Neural cell (in vitro differentiated cells): ENCODE results near the gene HAO2. TPM values are rescaled to one million over a fixed set of nuclear protein-coding genes. Genes with fewer than 3 reads are reported as not detected.

ENCODE experiments used
- H2AFZ ChIP-seq: fragments of 200-600, 300-800 bp; sonication (generic), shearing (Covaris generic); 2 replicates; pipeline ENCODE4 v1.6.0; 2014; ENCODE audit warnings: low read depth, mild to moderate bottlenecking, antibody characterized with exemption, low read length, moderate library complexity
- H3F3A ChIP-seq: fragments of 200-600 bp; shearing (Covaris generic); 2 replicates; pipeline ENCODE4 v1.6.1; 2016; ENCODE audit warnings: mild to moderate bottlenecking, moderate library complexity, mixed read lengths, antibody characterized with exemption, low read length; ENCODE audit not compliant: insufficient read depth, poor library complexity, severe bottlenecking
- H3K27ac ChIP-seq: fragments of 200-600, 300-800 bp; sonication (generic), shearing (Covaris generic); 2 replicates; pipeline ENCODE4 v1.5.1; 2014; ENCODE audit warnings: mild to moderate bottlenecking, low read length, moderate library complexity
- H3K27me3 ChIP-seq: fragments of 300-800, 200-600 bp; sonication (generic), shearing (Covaris generic); 2 replicates; pipeline ENCODE4 v1.6.0; 2014; ENCODE audit warnings: mild to moderate bottlenecking, low read depth, low read length, moderate library complexity; ENCODE audit not compliant: insufficient read depth
- H3K36me3 ChIP-seq: fragments of 300-800, 200-600 bp; sonication (generic), shearing (Covaris generic); 2 replicates; pipeline ENCODE4 v1.5.1; 2014; ENCODE audit warnings: mild to moderate bottlenecking, antibody characterized with exemption, low read length, moderate library complexity; ENCODE audit not compliant: insufficient read depth
- H3K4me2 ChIP-seq: fragments of 300-800, 200-600 bp; sonication (generic), shearing (Covaris generic); 2 replicates; pipeline ENCODE4 v1.6.0; 2014; ENCODE audit warnings: mild to moderate bottlenecking, low read length
- H3K4me3 ChIP-seq: fragments of 300-800, 200-600 bp; sonication (generic), shearing (Covaris generic); 2 replicates; pipeline ENCODE4 v1.5.1; 2014; ENCODE audit warnings: mild to moderate bottlenecking, low read length, moderate library complexity
- H3K79me2 ChIP-seq: fragments of 200-600 bp; shearing (Covaris generic); replicated peaks from 2 replicates; pipeline ENCODE4 v1.6.0; 2014; ENCODE audit warnings: mild to moderate bottlenecking, low read length, moderate library complexity; ENCODE audit not compliant: insufficient read depth
- H3K9ac ChIP-seq: fragments of 300-800, 200-600 bp; sonication (generic), shearing (Covaris generic); 2 replicates; pipeline ENCODE4 v1.6.1; 2016; ENCODE audit warnings: mild to moderate bottlenecking, low read length, mixed read lengths
- H3K9me2 ChIP-seq: fragments of 200-600 bp; shearing (Covaris generic); 2 replicates; pipeline ENCODE4 v1.6.1; 2016; ENCODE audit warnings: mild to moderate bottlenecking, low read length, mixed read lengths; ENCODE audit not compliant: insufficient read depth
- H3K9me3 ChIP-seq: fragments of 200-600, 300-800 bp; sonication (generic), shearing (Covaris generic); 2 replicates; pipeline ENCODE4 v1.6.1; 2016; ENCODE audit warnings: mild to moderate bottlenecking, mixed run types, low read length, moderate library complexity, mixed read lengths
- H4K20me1 ChIP-seq: fragments of 200-600 bp; shearing (Covaris generic); 2 replicates; pipeline ENCODE4 v1.6.1; 2016; ENCODE audit warnings: mild to moderate bottlenecking, mixed run types; ENCODE audit not compliant: insufficient read depth
- EP300 ChIP-seq: fragments of 450-650 bp; conservative IDR thresholded peaks from 2 replicates; pipeline ENCODE4 v1.6.1; 2014; ENCODE audit warnings: antibody characterized with exemption, mild to moderate bottlenecking, moderate library complexity; ENCODE audit not compliant: poor library complexity, severe bottlenecking
- EZH2 ChIP-seq: fragments of 200-600, 300-800 bp; shearing (Covaris generic), sonication (generic); IDR thresholded peaks from 2 replicates; pipeline ENCODE4 v1.6.1; 2014; ENCODE audit warnings: antibody characterized with exemption, low read length, borderline replicate concordance, mild to moderate bottlenecking; ENCODE audit not compliant: insufficient read depth, poor library complexity, severe bottlenecking
- MXI1 ChIP-seq: fragments of 450-650 bp; conservative IDR thresholded peaks from 2 replicates; pipeline ENCODE4 v1.6.1; 2014; ENCODE audit warnings: antibody characterized with exemption, mild to moderate bottlenecking; ENCODE audit not compliant: poor library complexity, severe bottlenecking
- POLR2AphosphoS5 ChIP-seq: IDR thresholded peaks from 2 replicates; pipeline ENCODE4 v1.6.1; 2012
- RAD21 ChIP-seq: fragments of 450-650 bp; conservative IDR thresholded peaks from 2 replicates; pipeline ENCODE4 v1.6.1; 2014; ENCODE audit warnings: antibody characterized with exemption, mild to moderate bottlenecking, moderate library complexity
- REST ChIP-seq: IDR thresholded peaks from 2 replicates; pipeline ENCODE4 v1.6.1; 2012; ENCODE audit warnings: borderline replicate concordance
- SMC3 ChIP-seq: fragments of 450-650 bp; conservative IDR thresholded peaks from 2 replicates; pipeline ENCODE4 v1.6.1; 2014; ENCODE audit warnings: antibody characterized with exemption, mild to moderate bottlenecking, moderate library complexity; ENCODE audit not compliant: poor library complexity
- TAF1 ChIP-seq: IDR thresholded peaks from 2 replicates; pipeline ENCODE4 v1.6.1; 2012; ENCODE audit warnings: low read depth
- polyA plus RNA-seq: library from polyadenylated mRNA; depleted of rRNA; stranded (reverse); fragments of >200 nt; gene quantifications from 2 replicates; pipeline ENCODE4 v1.2.3, GENCODE V29; 2014
- TF ChIP-seq, protein P1 (sequence below): fragments of 450-650 bp; IDR thresholded peaks from 2 replicates; pipeline ENCODE4 v1.5.1; 2014; ENCODE audit warnings: antibody characterized with exemption, mild to moderate bottlenecking, moderate library complexity; ENCODE audit not compliant: poor library complexity, severe bottlenecking

Gene HAO2
- polyA plus RNA-seq, 1 donor from 2014 or later = not detected

DNA sequence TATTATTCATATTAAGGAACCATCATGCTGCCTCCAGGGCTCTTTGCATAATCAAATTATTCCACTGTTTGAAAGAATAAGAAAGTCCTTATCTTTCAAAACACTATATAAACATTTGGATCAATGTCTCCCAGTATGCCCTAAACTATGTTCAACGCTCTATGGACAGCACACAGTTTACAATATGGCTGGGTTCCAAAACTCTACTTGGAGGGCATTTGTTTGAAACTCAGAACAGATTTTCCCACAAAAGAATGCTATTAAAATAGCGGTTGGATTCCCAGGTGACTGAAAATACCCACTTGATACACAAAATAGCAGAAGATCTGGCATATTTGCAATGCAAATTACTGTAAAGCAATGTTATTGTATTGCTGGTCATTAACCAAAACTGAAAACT is 3.2 kb downstream of the HAO2 start:
- Histone ChIP-seq H3K9me3 (no peaks in the 10 kb centered on the region), H3K27ac (no peak overlapping the region), H2AFZ (no peak overlapping the region), H3K36me3 (no peaks in the 10 kb centered on the region), H3K4me2 (no peak overlapping the region), H3F3A (no peaks in the 10 kb centered on the region), H4K20me1 (no peaks in the 10 kb centered on the region), H3K9me2 (no peaks in the 10 kb centered on the region), H3K79me2 (no peaks in the 10 kb centered on the region), H3K9ac (no peak overlapping the region), H3K4me3 (no peak overlapping the region), H3K27me3 (no peaks in the 10 kb centered on the region)
- TF ChIP-seq REST (no peak), POLR2AphosphoS5 (no peak), SMC3 (no peak), EZH2 (no peak), EP300 (no peak), MXI1 (no peak), RAD21 (no peak), TAF1 (no peak)
- TF ChIP-seq, protein P1, sequence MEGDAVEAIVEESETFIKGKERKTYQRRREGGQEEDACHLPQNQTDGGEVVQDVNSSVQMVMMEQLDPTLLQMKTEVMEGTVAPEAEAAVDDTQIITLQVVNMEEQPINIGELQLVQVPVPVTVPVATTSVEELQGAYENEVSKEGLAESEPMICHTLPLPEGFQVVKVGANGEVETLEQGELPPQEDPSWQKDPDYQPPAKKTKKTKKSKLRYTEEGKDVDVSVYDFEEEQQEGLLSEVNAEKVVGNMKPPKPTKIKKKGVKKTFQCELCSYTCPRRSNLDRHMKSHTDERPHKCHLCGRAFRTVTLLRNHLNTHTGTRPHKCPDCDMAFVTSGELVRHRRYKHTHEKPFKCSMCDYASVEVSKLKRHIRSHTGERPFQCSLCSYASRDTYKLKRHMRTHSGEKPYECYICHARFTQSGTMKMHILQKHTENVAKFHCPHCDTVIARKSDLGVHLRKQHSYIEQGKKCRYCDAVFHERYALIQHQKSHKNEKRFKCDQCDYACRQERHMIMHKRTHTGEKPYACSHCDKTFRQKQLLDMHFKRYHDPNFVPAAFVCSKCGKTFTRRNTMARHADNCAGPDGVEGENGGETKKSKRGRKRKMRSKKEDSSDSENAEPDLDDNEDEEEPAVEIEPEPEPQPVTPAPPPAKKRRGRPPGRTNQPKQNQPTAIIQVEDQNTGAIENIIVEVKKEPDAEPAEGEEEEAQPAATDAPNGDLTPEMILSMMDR = no peak

DNA sequence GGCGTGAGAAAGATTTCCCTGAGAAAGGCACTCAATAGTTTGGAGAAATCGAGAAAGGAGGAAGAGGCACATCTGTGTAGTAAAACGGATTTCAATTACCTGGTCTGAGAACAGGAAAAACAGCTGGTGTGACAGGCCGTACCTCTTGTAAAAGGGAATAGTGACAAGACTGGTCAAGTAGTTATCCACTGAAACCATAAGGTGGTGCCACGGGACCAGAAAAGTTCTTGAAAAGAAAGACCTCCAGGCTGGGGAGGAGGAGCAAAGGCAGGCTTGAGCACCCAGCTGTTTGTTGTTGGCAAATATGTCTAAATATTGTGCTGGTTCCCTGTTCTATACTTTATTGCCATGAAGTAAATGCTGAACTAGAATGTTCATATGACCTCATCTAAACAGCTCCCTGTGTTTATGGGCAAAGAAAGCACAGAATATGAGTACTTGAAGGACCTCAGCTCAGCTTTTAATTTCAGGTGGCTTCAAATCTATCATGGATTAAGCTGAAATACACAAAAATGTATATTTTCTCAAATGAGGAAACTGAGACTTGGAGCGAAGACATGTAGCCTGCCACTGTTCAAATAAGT is 4.0 kb downstream of the HAO2 start:
- no peak overlapping the region for H3K27ac ChIP-seq
- H3K9ac ChIP-seq = no peak overlapping the region
- H3K36me3 ChIP-seq = no peaks in the 10 kb centered on the region
- no peaks in the 10 kb centered on the region for H4K20me1 ChIP-seq
- no peak overlapping the region for H3K4me3 ChIP-seq
- no peak overlapping the region for H3K4me2 ChIP-seq
- H3K9me3 ChIP-seq = no peaks in the 10 kb centered on the region
- H3K79me2 ChIP-seq = no peaks in the 10 kb centered on the region
- TF ChIP-seq, protein P1 = no peak
- TF ChIP-seq RAD21 (no peak), POLR2AphosphoS5 (no peak), EZH2 (no peak), TAF1 (no peak), SMC3 (no peak), MXI1 (no peak), EP300 (no peak), REST (no peak)
- H3K9me2 ChIP-seq = no peaks in the 10 kb centered on the region
- H2AFZ ChIP-seq = no peak overlapping the region
- H3K27me3 ChIP-seq = no peaks in the 10 kb centered on the region
- no peaks in the 10 kb centered on the region for H3F3A ChIP-seq
